Stimulated activated CD4-positive, alpha-beta T cell treated with anti-CD3 and anti-CD28 coated beads, Interleukin-1b, Interleukin-23, amount 100 ng/mL, for 24 hours (primary cell): ENCODE results near the gene SLC16A1.
"Not testable (repeated sequence)": the region's sequence is repeated elsewhere in the genome, so short reads cannot be mapped to it uniquely, and the experiment has no call there.

Experiments
- DNase-seq, 4 experiments: peaks; one replicate each; pipeline ENCODE4 v3.0.0-alpha.2; 2020; ENCODE audit warnings: low read depth in 4 of 4, low spot score in 1 of 4

The SLC16A1 gene

DNA sequence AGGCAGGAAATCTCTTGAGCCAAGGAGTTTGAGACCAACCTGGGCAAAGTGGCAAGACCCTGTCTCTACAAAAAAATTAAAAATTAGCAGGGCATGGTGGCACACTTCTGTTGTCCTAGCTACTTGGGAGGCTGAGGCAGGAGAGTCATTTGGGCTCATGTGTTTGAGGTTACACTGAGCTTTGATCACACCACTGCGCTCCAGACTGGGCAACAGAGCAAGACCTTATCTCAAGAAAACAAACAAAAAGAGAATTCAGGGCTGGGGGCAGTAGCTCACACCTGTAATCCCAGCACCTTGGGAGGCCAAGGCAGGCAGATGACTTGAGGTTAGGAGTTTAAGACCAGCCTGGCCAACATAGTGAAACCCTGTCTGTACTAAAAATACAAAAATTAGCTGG, 17.8 kb upstream of the SLC16A1 start:
- no peak for DNase-seq

DNA sequence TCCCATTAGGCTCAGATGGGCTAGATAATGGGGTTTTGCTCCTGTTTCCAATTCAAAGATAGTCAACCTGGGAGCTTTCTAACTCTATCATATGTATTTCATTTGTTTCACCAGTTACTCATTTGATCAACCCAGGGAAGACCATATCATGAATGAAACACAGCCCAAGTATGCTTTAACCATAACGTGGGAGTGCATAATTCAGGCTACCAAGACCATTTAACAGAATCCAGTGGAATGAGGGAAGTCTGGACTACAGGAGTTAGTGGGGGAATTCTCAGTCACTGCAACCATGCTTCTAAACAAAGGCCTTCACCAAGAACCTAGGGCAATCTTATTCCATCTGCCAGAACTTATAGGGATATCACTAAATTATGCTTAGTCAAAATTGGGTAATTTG, 15.0 kb upstream of the SLC16A1 start:
- DNase-seq = no peak

DNA sequence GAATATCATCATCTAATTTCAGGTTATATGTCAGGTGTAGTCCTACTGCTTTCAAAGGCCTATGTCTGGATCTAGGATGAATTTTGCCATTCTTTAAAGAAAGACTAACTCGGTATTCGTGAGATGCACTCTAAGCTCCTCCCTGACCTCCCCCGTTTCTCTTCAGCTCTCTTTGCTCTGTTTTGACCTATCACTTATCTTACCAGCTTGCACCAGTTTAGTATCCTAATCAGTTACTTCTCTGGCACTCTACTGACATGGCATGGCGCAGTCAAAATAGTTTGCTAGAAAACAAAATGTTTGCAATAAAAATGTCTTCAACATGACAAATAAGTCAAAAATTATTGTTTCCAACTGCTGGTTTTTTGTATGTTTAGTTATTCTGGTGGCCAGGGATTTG, 8.4 kb upstream of the SLC16A1 start:
- no peak for DNase-seq

DNA sequence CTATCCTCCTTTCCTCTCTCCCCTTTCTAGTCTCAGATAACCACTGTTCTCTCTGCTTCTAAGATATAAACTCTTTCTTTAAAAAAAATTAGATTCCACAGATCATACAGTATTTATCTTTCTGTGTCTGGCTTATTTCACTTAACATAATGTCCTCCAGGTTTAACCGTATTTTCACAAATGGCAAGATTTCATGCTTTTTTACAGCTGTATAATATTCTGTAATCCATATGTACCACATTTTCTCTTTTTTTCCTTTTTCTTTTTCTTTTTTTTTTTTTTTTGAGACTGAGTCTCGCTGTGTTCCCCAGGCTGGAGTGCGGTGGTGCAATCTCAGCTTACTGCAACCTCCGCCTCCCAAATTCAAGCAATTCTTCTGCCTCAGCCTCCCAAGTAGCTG, 5.1 kb upstream of the SLC16A1 start:
- no peak for DNase-seq

GRCh38 chr1:112960384-112960783, 4.4 kb upstream of the SLC16A1 start:
- no peak for DNase-seq

DNA sequence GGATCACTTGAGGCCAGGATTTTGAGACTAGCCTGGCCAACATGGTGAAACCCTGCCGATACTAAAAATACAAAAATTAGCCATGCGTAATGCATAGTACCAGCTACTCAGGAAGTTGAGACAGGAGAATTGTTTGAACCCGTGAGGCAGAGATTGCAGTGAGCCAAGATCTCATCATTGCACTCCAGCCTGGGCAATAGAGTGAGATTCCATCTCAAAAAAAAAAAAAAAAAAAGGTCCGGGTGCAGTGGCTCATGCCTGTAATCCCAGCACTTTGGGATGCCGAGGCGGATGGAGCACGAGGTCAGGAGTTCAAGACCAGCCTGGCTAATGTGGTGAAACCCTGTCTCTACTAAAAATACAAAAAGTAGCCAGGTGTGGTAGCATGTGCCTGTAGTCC, 2.2 kb upstream of the SLC16A1 start:
- not testable (repeated sequence) for DNase-seq

DNA sequence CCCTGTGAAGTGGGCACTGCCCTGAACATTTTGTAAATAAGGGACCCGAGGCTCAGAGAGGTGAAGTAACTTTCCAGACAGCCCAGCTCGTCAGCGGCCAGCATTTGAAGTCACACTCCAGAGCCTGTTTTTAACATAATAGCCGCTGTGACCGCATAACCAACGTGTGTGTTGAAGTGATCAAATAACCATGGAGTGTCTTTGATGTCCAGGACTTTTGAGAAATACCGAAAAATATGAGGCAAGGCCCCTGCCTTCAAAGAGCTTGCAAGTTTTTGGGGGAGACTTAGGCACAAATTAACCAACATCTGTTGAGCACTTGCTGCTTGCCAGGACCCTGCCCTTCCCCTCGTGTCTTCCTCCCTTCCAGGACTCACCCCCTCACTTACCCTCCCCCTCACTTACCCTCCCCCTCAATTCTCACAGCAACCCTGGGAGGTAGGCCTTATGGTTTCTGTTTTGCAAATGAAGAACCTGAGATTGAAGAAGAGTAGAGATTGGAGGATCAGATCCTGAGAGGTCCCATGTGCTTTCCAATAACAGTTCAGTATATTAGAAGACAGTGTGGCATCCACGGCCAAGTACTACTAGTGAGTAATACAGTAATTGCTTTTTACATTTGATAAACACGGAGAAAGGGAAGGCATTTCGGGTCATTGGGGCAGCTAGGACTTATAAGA, 1.3 kb upstream of the SLC16A1 start:
- peak; percentile 3 to 34 (median 23) for DNase-seq

- DNase-seq = peak in 3 of 4 experiments; percentile 3 to 27 (median 12)
Measured at GRCh38 chr1:112956544-112957132, 642 bp upstream of the SLC16A1 start.

GRCh38 chr1:112954945-112955772, 837 bp downstream of the SLC16A1 start:
- peak; percentile 7 to 53 (median 38) for DNase-seq

- no peak for DNase-seq
Measured at GRCh38 chr1:112954017-112954650, 1.9 kb downstream of the SLC16A1 start.

DNA sequence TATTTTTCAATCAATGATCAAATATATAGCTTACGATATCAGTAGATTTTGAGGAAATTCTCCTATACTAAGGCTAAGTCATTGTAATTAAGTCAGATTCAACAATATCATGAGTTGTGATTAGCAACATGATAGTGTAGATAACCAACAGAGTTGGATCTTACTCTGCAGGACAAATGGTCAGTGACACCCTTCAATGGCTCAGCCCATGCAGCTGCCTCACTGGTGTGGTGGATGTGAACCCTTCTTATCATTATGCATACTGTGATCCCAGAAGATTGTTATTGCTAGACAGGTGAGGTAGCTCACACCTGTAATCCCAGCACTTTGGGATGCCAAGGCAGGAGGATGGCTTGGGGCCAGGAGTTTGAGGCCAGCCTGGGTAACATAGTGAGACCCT, 5.6 kb downstream of the SLC16A1 start:
- DNase-seq = no peak

DNA sequence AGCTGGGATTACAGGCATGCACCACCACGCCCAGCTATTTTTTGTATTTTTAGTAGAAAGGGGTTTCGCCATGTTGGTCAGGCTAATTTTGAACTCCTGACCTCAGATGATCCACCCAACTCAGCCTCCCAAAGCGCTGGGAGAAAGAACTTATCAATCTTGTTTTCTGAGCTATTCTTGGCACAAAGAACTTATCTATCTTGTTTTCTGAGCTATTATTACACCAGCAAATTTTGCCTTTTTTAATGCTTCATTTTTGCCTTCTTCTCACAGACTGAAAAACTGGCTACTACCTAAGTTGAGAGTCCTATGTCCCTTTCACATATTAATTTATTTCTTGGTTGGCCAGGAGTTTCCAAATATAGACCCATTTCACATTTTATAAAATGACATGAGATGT, 9.3 kb downstream of the SLC16A1 start:
- DNase-seq = no peak

DNA sequence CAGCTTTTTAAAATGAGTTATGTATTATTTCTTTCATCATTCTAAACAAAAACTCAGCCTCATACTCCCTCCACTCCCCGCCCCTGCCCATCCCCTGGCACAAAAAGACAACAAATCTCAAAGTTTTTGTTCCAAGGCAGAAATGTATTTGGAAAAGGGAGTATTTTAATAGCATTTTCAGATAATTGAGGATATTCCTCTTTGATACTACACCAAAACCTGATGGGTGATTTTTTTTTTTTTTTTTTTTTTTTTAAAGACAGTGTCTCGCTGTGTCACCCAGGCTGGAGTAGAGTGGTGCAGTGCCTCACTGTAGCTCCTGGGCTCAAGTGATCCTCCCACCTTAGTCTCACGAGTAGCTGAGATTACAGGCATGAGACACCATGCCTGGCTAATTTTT, 16.2 kb downstream of the SLC16A1 start:
- DNase-seq = no peak

- DNase-seq = no peak
Measured at GRCh38 chr1:112938210-112938609, 17.8 kb downstream of the SLC16A1 start.

DNA sequence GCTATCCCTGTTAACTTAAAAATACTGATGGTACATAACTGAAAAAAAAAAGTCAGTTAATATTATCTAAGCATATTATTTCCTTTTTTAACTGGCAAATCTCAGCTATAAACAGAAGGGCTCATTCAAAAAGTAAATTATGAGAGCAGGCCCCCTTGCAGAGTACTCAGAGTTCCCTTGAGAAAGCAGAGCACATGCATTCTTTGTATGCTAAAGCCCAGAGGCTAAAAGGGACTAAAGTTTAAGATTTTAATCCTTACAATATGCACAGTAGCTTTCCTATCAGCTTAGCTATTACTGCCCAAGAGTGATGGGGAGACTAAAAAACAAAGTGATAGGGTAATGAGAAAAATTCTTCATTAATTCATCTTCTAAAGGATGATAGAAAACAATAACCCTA, 18.5 kb downstream of the SLC16A1 start:
- no peak for DNase-seq

DNA sequence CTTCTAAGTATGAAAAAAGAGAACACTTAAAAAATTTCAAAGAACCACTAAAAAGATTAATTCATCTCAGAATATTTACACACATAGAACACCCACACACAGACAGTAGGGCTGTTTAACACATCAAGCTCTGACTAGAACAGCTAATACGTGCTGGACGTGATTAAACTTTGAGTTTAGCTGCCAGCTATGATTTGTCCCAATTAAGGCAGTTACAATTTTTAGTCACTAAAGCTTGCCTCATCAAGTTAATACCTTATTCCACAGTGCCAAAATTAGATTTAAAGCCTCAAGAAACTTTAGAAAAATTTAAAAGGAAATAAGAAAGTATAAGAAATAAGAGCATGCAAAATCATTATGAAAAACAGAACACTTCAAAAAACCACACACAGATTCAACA, 18.9 kb downstream of the SLC16A1 start:
- DNase-seq = no peak

DNA sequence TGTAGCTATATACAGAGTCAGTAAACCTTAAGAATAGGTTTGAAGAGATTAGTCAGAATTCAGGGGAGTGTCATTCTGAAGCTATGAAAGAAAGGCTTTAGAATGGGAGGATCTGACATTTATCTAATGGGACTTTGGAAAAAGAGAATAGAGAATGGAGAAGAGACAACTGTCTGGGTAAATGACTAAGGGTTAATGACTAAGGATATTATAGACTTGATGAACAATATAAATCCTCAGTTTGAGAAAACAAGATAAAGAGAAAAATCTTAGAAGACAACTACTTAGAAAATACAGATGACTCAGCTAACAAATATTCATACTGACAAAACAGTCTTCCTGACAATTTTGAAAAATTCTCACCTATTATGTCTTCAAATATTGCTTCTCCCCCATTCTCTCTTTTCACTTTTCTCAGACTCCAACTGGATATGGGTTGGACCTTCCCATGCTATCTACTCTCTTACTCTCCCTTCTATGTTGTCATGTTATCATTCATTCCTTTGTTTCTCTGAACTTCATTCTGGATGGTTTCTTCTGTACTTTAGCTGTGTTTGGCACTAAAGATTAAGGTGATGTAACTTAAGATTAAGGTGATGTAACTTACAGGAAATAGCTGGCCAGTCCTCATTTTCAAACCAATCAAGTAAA, 20.4 kb downstream of the SLC16A1 start:
- DNase-seq = no peak

- DNase-seq = no peak
Measured at GRCh38 chr1:112934577-112934976, 21.4 kb downstream of the SLC16A1 start.

GRCh38 chr1:112933820-112934571, 22.0 kb downstream of the SLC16A1 start:
- no peak for DNase-seq

DNA sequence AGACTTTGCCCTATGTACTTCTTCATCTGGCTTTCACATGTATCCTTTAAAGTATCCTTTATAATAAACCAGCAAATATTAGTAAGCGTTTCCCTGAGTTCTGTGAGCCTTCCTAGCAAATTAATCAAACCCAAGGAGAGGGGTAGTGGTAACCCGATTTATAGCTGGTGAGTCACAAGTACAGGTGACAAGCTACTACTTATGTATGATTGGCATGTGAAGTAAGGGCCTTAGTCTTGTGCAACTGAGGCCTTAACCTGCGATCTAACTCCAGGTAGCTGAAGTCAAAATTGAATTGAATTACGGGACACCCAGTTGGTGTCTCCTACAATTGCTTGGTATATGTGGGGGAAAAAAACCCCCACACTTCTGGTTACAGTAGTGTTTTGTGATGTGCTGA, 26.0 kb downstream of the SLC16A1 start:
- no peak for DNase-seq
